PC-3 (cell line): ENCODE data around the gene UBE2D2.

ENCODE experiments used
- EZH2phosphoT487 ChIP-seq: fragments of 300-600 bp; sonication (generic); IDR thresholded peaks from 2 replicates; pipeline ENCODE4 v1.6.1; 2018; ENCODE audit warnings: mild to moderate bottlenecking, antibody characterized with exemption, low read length, borderline replicate concordance
- TF ChIP-seq, protein P1 (sequence below): fragments of 300-600 bp; sonication (generic); conservative IDR thresholded peaks from 2 replicates; pipeline ENCODE4 v1.5.1; 2017; ENCODE audit warnings: antibody characterized with exemption, low read depth, mild to moderate bottlenecking, low read length

DNA sequence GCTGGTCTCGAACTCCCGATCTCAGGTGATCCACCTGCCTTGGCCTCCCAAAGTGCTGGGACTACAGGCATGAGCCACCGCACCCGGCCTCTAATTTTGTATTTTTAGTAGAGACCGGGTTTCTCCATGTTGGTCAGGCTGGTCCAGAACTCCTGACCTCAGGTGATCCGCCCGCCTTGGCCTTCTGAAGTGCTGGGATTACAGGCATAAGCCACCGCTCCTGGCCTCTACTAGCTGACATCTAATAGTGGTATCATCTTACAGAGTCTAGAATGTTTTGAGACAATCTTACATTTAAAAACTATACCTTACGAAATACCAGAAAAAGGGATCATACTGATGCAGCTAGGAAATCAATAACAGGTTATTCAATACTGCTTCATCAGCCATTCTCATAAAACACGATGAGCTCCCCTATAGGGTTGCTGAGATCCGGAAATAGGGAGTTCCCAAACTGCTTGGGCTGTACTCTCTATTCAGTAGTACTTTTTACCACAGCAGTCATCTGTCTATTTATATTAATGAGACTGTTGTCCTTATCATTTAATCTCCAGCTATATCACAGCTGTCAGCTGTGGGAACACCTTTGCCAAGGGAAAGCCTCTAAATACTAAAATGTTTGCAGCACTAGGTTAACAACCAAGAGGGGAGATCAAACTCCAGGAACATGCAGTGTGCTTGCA lies 8.1 kb upstream of the UBE2D2 start:
- TF ChIP-seq EZH2phosphoT487: no peak
- TF ChIP-seq, protein P1, sequence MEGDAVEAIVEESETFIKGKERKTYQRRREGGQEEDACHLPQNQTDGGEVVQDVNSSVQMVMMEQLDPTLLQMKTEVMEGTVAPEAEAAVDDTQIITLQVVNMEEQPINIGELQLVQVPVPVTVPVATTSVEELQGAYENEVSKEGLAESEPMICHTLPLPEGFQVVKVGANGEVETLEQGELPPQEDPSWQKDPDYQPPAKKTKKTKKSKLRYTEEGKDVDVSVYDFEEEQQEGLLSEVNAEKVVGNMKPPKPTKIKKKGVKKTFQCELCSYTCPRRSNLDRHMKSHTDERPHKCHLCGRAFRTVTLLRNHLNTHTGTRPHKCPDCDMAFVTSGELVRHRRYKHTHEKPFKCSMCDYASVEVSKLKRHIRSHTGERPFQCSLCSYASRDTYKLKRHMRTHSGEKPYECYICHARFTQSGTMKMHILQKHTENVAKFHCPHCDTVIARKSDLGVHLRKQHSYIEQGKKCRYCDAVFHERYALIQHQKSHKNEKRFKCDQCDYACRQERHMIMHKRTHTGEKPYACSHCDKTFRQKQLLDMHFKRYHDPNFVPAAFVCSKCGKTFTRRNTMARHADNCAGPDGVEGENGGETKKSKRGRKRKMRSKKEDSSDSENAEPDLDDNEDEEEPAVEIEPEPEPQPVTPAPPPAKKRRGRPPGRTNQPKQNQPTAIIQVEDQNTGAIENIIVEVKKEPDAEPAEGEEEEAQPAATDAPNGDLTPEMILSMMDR: no peak
